ENCODE data around the gene CCDC77. TPM values are rescaled to one million over a fixed set of nuclear protein-coding genes. Genes with fewer than 3 reads are reported as not detected.

Gene CCDC77
- polyA plus RNA-seq, 4 donors = 19.5 to 28.3 (median 27.1) TPM

DNA sequence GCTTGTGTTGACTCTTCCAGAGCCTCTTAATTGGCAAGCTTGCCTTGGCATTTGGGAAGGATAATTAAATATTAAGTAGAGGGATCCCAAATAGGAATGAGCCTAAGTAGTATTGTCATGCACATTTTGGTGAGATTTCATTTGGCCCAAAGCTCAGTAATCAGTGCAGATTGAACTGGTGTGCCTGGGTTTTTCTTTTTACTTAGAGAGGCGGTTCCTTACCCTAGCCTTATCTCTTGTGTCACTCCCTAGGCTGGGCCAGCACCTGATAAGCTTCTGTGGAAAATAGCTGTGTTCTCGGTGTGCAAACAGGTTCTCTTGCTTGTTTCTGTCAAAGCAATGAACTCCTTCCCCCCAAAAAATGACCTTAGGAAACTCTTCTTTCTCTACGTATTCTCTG, 49.0 kb downstream of the CCDC77 start:
- DNase-seq (ENCODE audit: low read depth in 4 of 4, low spot score in 3 of 4) = no peak

- no peak for DNase-seq (ENCODE audit: low read depth in 4 of 4, low spot score in 3 of 4)
These were observed 51.3 kb downstream of the CCDC77 start for GRCh38 chr12:452667-453210.

DNA sequence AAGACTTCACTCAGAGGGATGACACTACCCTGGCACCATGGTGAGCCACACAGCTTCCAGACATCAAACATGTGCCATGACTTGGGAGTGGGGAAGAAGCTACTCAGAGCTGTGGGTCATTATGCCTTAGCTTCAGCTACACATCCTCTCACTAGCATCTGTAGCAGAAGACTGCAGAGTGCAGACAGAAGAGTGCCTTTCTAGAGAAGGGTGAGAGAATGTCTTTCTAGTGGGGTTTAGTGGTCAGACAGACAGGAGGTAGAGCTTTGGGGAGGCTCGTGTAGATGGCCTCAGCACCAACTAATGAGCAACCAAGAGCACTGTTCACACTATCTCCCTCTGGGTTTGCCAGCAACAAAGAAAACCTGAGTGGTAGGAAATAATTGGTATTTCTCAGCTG, 53.4 kb downstream of the CCDC77 start:
- DNase-seq (ENCODE audit: low read depth in 4 of 4, low spot score in 3 of 4) = no peak

- no peak for DNase-seq (ENCODE audit: low read depth in 4 of 4, low spot score in 3 of 4)
These were observed 54.4 kb downstream of the CCDC77 start for GRCh38 chr12:455821-456220.

GRCh38 chr12:457676-458075, 56.2 kb downstream of the CCDC77 start:
- DNase-seq (ENCODE audit: low read depth in 4 of 4, low spot score in 3 of 4) = no peak

- DNase-seq (ENCODE audit: low read depth in 4 of 4, low spot score in 3 of 4) = no peak
These were observed 57.6 kb downstream of the CCDC77 start for GRCh38 chr12:459050-459429.

- DNase-seq (ENCODE audit: low read depth in 4 of 4, low spot score in 3 of 4) = no peak
These were observed 58.2 kb downstream of the CCDC77 start, which contains the start of gene B4GALNT3 for GRCh38 chr12:459430-460258. Gene B4GALNT3 (plus strand): TSS chr12:459939. CDS start chr12:460377, 438 bp downstream.

GRCh38 chr12:460261-461230, 59.1 kb downstream of the CCDC77 start:
- DNase-seq (ENCODE audit: low read depth in 4 of 4, low spot score in 3 of 4) = no peak

GRCh38 chr12:461425-461824, 60.0 kb downstream of the CCDC77 start:
- DNase-seq (ENCODE audit: low read depth in 4 of 4, low spot score in 3 of 4) = no peak

DNA sequence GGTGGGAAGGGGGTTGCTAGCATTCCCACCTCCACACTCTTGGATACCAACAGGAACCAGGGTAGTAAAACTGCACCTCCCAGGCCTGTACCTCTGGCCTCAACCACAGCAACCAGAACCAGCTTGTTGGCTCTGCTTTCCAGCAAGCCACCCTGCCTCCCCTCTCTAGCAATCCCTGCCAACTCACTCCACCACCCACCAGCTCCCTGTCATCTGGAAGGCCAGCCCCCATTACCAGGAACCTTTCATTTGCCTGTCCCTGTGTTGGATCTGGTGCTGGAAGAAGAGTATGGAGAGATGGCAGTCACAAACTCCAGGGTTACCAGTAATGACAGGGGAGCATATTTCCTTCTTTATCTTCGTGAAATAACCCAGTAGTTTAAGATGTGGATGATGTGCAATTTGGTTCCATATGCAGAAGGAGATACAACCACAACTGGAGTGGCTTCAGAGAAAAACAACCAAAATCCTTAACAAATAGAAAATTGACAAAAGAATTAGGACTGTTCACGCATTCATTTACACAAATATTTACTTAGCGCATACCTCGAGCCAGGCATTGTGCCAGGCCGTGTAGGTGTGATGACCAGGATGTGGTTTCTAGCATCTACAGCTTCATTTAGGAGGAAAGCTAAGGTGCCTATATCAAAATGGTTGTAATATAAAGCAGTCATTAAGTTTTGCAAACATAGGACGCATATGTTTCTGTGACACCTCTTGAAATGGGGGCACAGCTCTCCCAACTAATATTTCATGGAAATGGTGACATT, 61.7 kb downstream of the CCDC77 start:
- no peak for DNase-seq (ENCODE audit: low read depth in 4 of 4, low spot score in 3 of 4)

DNA sequence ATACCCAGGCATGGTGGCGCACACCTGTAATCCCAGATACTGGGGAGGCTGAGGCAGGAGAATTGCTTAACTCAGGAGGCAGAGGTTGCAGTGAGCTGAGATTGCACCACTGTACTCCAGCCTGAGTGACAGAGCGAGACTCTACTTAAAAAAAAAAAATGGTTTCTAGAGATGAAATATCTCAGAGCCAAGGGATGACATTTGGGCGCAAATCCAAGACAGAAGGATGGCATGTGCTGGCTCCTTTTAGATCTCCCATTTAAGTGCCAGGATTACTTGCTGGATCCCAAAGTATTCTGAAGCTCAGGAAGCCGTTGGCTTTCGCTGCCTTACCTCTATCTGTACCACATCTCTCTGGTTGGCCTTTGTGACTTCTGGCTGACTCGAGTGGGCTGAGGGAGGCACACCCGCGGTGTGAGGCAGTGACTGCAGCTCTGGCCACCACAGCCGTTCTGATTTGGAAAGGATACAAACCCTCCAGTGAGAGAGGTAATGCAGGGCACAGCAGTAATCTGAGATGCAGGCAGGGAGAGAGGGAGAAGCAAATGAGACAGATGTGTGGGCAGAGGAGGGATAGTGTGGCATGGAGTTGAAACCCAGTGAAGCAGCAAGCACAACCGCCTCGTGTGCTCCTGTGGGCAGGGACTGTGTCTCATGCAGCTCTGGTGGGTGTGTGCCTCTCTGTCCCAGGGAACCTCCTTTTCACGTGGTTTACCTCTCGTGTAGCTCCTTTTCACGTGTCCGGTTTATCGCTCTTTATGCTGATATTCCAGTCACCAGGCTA, 63.2 kb downstream of the CCDC77 start:
- DNase-seq (ENCODE audit: low read depth in 4 of 4, low spot score in 3 of 4) = peak in 1 of 4 donors; percentile 59

DNA sequence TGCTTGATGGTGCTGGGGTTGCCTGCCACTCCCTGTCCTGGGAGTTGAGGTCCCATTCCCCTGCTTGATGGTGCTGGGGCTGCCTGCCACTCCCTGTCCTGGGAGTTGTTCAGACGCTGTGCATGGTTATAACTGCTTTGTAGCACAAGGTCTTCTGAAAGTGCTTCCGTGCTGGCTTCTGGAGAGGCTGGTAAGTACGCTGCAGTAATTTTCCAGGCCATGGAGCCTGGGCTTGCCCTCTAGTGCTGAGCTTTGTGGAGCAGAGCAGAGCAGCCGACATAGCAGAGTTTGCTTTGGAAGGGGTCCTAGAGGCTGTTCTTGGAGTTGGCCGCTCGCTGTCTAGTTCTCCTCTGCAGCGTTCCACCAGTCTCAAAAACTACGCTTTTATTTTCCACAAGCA, 64.6 kb downstream of the CCDC77 start:
- no peak for DNase-seq (ENCODE audit: low read depth in 4 of 4, low spot score in 3 of 4)

GRCh38 chr12:466762-467161, 65.3 kb downstream of the CCDC77 start:
- no peak for DNase-seq (ENCODE audit: low read depth in 4 of 4, low spot score in 3 of 4)

DNA sequence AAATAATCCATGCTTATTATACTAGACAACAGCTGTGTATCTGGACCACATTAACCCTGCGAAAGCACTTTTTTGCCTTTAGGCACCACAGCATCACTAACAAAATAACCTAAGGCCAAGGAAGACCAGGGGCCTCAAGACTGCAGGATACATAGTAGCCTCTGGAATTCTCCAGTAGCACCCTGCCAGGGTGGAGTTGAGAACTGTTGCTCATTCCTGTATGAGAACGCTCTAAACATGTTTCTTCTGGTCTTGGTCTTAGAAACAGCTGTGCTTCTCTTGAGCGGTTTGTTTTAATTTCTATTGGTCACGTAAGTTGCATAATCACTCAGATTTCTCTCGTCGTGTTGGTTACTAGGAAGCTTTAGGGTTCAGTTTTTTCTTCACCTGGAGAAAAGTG, 66.1 kb downstream of the CCDC77 start:
- DNase-seq (ENCODE audit: low read depth in 4 of 4, low spot score in 3 of 4) = no peak

DNA sequence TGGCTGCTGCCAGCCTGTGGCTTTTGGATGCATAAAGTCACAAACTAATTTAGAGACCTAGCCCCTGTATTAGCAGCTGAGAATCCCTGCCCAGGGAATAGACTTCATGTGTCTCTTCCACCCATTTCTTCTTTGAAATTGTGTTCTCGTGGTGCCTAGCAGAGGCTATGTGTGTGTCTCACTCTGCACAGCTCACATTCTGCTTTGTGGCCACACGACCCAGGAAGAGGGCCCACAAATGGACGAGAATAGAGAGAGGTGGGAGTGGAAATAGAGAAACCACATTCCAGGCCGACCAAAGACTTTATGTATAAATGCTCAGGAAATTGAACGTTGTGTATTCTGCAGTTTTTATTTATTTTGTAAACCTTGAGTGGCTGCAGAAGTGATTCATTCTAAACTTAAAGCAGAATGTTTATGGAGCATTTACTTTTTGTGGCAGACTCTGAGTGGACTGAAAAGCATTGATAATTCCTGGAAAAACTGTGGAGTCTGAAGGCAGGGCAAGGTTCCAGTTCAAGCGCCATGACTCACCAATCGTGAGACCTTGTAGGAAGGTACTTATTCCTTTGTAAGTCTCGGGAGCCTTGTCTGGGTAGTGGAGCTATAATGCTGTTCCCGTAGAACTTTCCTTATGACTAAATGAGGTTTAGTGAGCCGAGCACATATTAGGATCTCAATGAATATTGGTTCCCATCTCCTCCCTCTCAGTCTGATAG, 67.4 kb downstream of the CCDC77 start:
- no peak for DNase-seq (ENCODE audit: low read depth in 4 of 4, low spot score in 3 of 4)

DNA sequence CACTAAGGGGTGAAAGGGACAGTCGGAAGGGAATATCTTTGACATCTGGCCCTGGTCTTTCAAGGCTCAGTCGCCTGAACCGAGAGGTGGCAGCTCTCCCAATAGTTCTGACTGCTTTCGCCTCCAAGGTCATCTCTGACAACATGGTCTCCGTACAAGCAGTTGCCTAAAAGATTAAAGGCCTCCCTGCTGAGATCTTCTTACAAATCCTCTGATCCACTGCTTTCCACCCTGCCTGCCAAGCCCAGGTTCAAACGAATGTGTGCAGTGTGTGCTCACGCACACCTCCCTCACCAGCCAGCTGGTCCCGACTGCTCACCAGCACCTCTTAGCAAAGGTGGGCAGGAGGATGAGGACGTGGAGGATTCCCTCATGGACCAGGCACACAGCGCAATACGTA, 68.7 kb downstream of the CCDC77 start:
- no peak for DNase-seq (ENCODE audit: low read depth in 4 of 4, low spot score in 3 of 4)

DNA sequence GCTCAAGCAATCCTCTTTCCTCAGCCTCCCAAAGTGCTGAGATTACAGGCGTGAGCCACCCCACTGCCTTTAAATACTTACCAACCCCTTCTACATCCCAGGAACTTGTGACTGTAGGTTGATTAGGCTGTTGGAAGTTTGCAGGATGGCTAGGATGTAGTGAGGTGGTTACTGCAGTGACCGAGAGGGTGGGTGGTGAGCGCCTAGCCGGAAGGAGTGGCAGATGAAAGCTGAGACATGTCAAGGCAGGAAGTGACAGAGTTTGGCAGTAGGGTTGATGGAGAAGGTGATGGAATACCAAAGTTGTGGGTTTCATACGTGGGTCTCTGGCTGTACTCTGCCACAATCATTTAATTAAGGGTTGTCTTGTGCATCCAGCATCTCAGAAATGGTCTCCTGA, 71.8 kb downstream of the CCDC77 start:
- DNase-seq (ENCODE audit: low read depth in 4 of 4, low spot score in 3 of 4) = no peak

DNA sequence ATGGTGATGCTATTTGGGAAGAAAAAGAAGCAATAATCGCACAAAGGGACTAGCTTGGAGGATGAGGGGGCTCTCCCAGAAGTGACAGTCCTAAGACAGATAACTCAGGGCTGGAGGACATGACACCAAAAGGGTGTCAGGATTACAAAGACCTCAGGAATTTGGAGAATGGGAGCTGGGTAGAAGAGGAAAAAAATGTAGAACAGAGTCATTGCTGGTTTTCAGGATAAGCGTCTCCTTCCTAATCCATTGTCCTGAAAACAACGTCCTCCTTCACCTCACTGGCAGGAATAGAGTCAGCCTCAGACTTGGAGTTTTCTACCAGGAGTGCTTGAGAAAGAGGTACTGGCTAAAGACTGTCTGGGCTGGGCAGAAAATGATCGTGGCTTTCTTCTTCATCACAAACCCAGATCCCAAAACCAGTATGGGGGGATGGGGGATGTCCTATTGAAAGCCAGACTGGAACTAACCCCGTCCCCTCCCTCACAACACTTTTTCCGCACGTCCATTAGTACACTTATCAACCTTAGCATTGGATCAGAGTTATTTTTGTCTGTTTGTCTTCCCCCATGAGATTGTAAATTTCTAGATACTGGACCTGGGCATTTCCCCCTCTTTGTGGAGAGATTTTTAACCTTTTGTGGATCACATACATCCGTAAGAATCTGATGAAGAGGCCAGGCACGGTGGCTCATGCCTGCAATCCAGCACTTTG, 72.6 kb downstream of the CCDC77 start:
- no peak for DNase-seq (ENCODE audit: low read depth in 4 of 4, low spot score in 3 of 4)
